Measurements from ENCODE around the gene PSME1.
A peak's percentile ranks its signal among the peaks of the same experiment; 100 is the strongest.

PSME1 gene

DNA sequence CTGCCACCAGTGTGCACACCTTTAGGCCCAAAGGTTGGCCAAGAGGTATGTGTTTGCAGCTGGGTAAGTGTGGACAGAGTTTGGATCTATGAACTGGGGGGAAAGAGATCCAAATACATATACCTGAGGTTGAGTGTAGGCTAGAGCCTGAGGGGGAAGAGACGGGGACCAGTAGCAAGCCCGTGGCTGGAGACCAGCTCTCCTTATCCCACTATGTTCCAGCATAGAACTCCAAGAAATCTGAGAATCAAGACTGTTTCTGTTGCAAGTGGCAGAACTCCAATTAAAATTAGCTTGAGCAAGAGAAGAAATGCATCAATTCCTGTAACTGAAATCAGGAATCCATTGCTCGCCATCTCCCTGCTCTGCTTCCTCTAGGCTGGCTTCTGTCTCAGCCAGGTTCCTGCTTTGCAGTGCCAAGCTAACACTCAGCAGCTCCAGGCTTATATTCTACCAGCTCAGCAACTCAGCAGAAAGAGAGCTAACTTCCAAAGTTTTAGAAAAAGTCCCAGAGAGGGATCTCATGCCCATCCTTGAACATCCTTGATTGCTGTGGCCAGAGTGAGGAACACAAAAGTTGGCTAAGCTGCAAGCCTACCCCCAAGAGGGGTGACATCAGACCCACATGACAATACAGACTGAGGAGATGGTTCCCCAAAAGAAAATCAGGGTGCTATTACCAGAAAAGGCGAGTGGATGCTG is 43.3 kb upstream of the PSME1 start:
- no peak for TF ChIP-seq ZBTB7A (IDR thresholded peaks at IDR 0.05; ENCODE audit: low read depth)
- no peak for TF ChIP-seq FOXM1 (IDR thresholded peaks at IDR 0.05; ENCODE audit: borderline replicate concordance, low read depth)
- TF ChIP-seq TAF1 (IDR thresholded peaks at IDR 0.05; ENCODE audit: low read depth): no peak
- TF ChIP-seq TEAD4 (IDR thresholded peaks at IDR 0.05): no peak
- TF ChIP-seq NFIC (IDR thresholded peaks at IDR 0.05): no peak
- TF ChIP-seq USF1 (IDR thresholded peaks at IDR 0.05): no peak
- TF ChIP-seq, protein P1, sequence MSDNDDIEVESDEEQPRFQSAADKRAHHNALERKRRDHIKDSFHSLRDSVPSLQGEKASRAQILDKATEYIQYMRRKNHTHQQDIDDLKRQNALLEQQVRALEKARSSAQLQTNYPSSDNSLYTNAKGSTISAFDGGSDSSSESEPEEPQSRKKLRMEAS (IDR thresholded peaks at IDR 0.05): no peak
- no peak for TF ChIP-seq CEBPB (IDR thresholded peaks at IDR 0.05)
- TF ChIP-seq, protein P2, sequence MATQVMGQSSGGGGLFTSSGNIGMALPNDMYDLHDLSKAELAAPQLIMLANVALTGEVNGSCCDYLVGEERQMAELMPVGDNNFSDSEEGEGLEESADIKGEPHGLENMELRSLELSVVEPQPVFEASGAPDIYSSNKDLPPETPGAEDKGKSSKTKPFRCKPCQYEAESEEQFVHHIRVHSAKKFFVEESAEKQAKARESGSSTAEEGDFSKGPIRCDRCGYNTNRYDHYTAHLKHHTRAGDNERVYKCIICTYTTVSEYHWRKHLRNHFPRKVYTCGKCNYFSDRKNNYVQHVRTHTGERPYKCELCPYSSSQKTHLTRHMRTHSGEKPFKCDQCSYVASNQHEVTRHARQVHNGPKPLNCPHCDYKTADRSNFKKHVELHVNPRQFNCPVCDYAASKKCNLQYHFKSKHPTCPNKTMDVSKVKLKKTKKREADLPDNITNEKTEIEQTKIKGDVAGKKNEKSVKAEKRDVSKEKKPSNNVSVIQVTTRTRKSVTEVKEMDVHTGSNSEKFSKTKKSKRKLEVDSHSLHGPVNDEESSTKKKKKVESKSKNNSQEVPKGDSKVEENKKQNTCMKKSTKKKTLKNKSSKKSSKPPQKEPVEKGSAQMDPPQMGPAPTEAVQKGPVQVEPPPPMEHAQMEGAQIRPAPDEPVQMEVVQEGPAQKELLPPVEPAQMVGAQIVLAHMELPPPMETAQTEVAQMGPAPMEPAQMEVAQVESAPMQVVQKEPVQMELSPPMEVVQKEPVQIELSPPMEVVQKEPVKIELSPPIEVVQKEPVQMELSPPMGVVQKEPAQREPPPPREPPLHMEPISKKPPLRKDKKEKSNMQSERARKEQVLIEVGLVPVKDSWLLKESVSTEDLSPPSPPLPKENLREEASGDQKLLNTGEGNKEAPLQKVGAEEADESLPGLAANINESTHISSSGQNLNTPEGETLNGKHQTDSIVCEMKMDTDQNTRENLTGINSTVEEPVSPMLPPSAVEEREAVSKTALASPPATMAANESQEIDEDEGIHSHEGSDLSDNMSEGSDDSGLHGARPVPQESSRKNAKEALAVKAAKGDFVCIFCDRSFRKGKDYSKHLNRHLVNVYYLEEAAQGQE (IDR thresholded peaks at IDR 0.05; ENCODE audit: low read depth): no peak
- TF ChIP-seq RAD21 (IDR thresholded peaks at IDR 0.05; ENCODE audit: low read depth): no peak
- TF ChIP-seq TCF12 (IDR thresholded peaks at IDR 0.05; ENCODE audit: low read depth): no peak
- TF ChIP-seq EP300 (IDR thresholded peaks at IDR 0.05; ENCODE audit: borderline replicate concordance): no peak
- no peak for TF ChIP-seq CREB1 (IDR thresholded peaks at IDR 0.05; ENCODE audit: low read depth)
- TF ChIP-seq YY1 (IDR thresholded peaks at IDR 0.05; ENCODE audit: low read depth): no peak
- TF ChIP-seq EGR1 (IDR thresholded peaks at IDR 0.05): no peak

- TF ChIP-seq ZBTB7A (IDR thresholded peaks at IDR 0.05; ENCODE audit: low read depth): no peak
- TF ChIP-seq EP300 (IDR thresholded peaks at IDR 0.05; ENCODE audit: borderline replicate concordance): no peak
- TF ChIP-seq TEAD4 (IDR thresholded peaks at IDR 0.05): no peak
- no peak for TF ChIP-seq FOXM1 (IDR thresholded peaks at IDR 0.05; ENCODE audit: borderline replicate concordance, low read depth)
- TF ChIP-seq, protein P2 (IDR thresholded peaks at IDR 0.05; ENCODE audit: low read depth): no peak
- TF ChIP-seq USF1 (IDR thresholded peaks at IDR 0.05): no peak
- no peak for TF ChIP-seq NFIC (IDR thresholded peaks at IDR 0.05)
- TF ChIP-seq EGR1 (IDR thresholded peaks at IDR 0.05): no peak
- TF ChIP-seq CREB1 (IDR thresholded peaks at IDR 0.05; ENCODE audit: low read depth): no peak
- no peak for TF ChIP-seq RAD21 (IDR thresholded peaks at IDR 0.05; ENCODE audit: low read depth)
- no peak for TF ChIP-seq YY1 (IDR thresholded peaks at IDR 0.05; ENCODE audit: low read depth)
Observed at GRCh38 chr14:24093207-24093900, 42.6 kb upstream of the PSME1 start.

GRCh38 chr14:24093901-24094840 is 41.8 kb upstream of the PSME1 start, which contains the start of gene PCK2:
TSS of gene PCK2 (plus strand) at chr14:24094311. CDS start at chr14:24094406, 95 bp downstream.
- TF ChIP-seq USF1 (IDR thresholded peaks at IDR 0.05): no peak
- TF ChIP-seq YY1 (IDR thresholded peaks at IDR 0.05; ENCODE audit: low read depth): peak; percentile 55
- no peak for TF ChIP-seq EP300 (IDR thresholded peaks at IDR 0.05; ENCODE audit: borderline replicate concordance)
- TF ChIP-seq, protein P1 (IDR thresholded peaks at IDR 0.05): peak; percentile 80
- no peak; the same call in 1 of the 2 replicates for TF ChIP-seq RAD21 (IDR thresholded peaks at IDR 0.05; ENCODE audit: low read depth)
- TF ChIP-seq EGR1 (IDR thresholded peaks at IDR 0.05): peak; percentile 78
- peak; percentile 15; the same call in 1 of the 2 replicates for TF ChIP-seq ZBTB7A (IDR thresholded peaks at IDR 0.05; ENCODE audit: low read depth)
- peak; percentile 45; the same call in 1 of the 2 replicates for TF ChIP-seq CEBPB (IDR thresholded peaks at IDR 0.05)
- peak; percentile 50 for TF ChIP-seq TCF12 (IDR thresholded peaks at IDR 0.05; ENCODE audit: low read depth)
- TF ChIP-seq TEAD4 (IDR thresholded peaks at IDR 0.05): no peak
- TF ChIP-seq NFIC (IDR thresholded peaks at IDR 0.05): no peak
- TF ChIP-seq CREB1 (IDR thresholded peaks at IDR 0.05; ENCODE audit: low read depth): no peak
- TF ChIP-seq, protein P2 (IDR thresholded peaks at IDR 0.05; ENCODE audit: low read depth): no peak
- peak; percentile 94 for TF ChIP-seq TAF1 (IDR thresholded peaks at IDR 0.05; ENCODE audit: low read depth)
- no peak for TF ChIP-seq FOXM1 (IDR thresholded peaks at IDR 0.05; ENCODE audit: borderline replicate concordance, low read depth)

All from Ishikawa (cell line).